Activated naive CD4-positive, alpha-beta T cell treated with anti-CD3 and anti-CD28 coated beads, Interleukin-2, amount 50 U/mL, for 72 hours (primary cell): ENCODE measurements around the gene AVPR2. TPM values are rescaled to one million over a fixed set of nuclear protein-coding genes. Genes with fewer than 3 reads are reported as not detected.

Source experiments
- ATAC-seq, 2 donors: fragments of 150-1000 bp; cut with Tn5 transposase; 2 replicates each; pipeline ENCODE4 v1.10.0; 2021; ENCODE audit warnings: mild to moderate bottlenecking in 2 of 2, moderate library complexity in 2 of 2
- DNase-seq, 2 donors: peaks; one replicate each; pipeline ENCODE4 v3.0.0; 2021 to 2022; ENCODE audit warnings: low spot score in 2 of 2
- H3K27ac Mint-ChIP-seq, 2 donors: one replicate each; pipeline ENCODE4 v1.8.0; 2022; ENCODE audit warnings: mild to moderate bottlenecking in 2 of 2, mixed read lengths in 2 of 2
- H3K36me3 Mint-ChIP-seq, 2 donors: one replicate each; pipeline ENCODE4 v1.8.0; 2022; ENCODE audit warnings: mixed read lengths in 2 of 2
- H3K9me3 Mint-ChIP-seq, 2 donors: one replicate each; pipeline ENCODE4 v1.8.0; 2022; ENCODE audit warnings: mixed read lengths in 2 of 2
- total RNA-seq, 2 donors: library from RNA; stranded (reverse); gene quantifications; one replicate each; pipeline ENCODE4 v1.2.3, GENCODE V29; 2022

AVPR2 gene
- total RNA-seq, 2 donors from 2014 or later = not detected

DNA sequence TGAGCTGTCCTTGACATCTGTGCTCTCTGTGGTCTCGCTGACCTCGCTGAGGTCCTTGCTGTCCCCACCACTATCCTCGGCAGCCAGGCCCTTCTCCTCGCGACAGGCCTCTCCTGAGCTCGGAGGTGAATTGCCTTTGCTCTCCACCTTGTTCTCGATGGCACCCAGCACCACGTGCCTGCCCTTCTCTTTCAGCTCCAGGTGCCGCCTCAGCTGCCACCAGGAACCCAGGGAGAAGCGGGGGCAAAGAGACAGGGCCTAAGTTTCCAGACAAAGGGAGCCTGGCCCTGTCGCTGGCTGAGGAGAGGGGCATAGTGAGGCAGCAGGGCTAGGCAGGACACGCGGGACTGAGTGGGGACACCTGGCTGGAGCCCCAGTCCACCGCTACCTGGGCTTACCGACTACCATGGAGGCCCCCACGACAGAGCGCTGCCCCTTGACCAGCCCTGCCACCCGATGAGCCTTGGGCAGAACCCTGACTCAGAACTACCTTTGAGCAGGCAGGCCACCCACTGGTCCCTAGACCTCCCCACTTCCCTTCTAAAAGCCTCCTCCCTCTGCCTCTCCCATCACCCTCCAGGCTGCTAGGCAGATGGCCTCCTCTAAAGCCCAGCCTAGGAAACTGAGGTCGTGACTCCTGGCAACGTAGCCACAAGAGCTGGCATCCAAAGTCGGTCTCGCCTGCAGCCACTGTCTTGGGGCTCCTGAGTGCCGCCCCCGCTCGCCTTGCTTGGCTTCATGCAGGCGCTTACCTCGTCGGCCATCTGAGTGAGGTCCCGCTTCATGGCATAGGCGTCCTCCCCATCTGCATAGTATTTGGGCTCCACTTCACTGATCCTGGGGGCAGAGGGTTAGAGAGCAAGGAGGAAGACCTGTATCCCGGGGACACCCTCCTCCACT lies 25.8 kb downstream of the AVPR2 start:
- ATAC-seq = no peak
- Mint-ChIP-seq H3K36me3 (peaks cover 5 to 17% of the 10 kb centered on the region in 2 donors), H3K27ac (peak overlapping the region in 1 of 2 donors; percentile 39), H3K9me3 (no peaks in the 10 kb centered on the region)
- DNase-seq = no peak

- Mint-ChIP-seq H3K9me3 (no peaks in the 10 kb centered on the region), H3K27ac (peak overlapping the region; percentile 39 to 61), H3K36me3 (peaks cover 0 to 13% of the 10 kb centered on the region in 2 donors)
- ATAC-seq = no peak
- DNase-seq = no peak
Measured at GRCh38 chrX:153931151-153931550, 26.7 kb downstream of the AVPR2 start.

- Mint-ChIP-seq H3K36me3 (peaks cover 4 to 13% of the 10 kb centered on the region in 2 donors), H3K27ac (peak overlapping the region; percentile 39 to 87), H3K9me3 (no peaks in the 10 kb centered on the region)
- no peak for DNase-seq
- no peak for ATAC-seq
Measured at GRCh38 chrX:153931748-153932147, 27.3 kb downstream of the AVPR2 start.

GRCh38 chrX:153932220-153932915 lies 27.9 kb downstream of the AVPR2 start:
- H3K36me3 Mint-ChIP-seq = peaks cover 6 to 13% of the 10 kb centered on the region in 2 donors
- DNase-seq (no peak), ATAC-seq (no peak)
- H3K27ac Mint-ChIP-seq = no peak overlapping the region
- H3K9me3 Mint-ChIP-seq = no peaks in the 10 kb centered on the region

- H3K36me3 Mint-ChIP-seq = peaks cover 6 to 13% of the 10 kb centered on the region in 2 donors
- ATAC-seq (no peak), DNase-seq (no peak)
- peak overlapping the region in 1 of 2 donors; percentile 32 for H3K27ac Mint-ChIP-seq
- H3K9me3 Mint-ChIP-seq = no peaks in the 10 kb centered on the region
Measured at GRCh38 chrX:153933748-153934147, 29.3 kb downstream of the AVPR2 start.

GRCh38 chrX:153934148-153934761 lies 29.8 kb downstream of the AVPR2 start:
- no peak for DNase-seq
- peaks cover 6 to 13% of the 10 kb centered on the region in 2 donors for H3K36me3 Mint-ChIP-seq
- no peaks in the 10 kb centered on the region for H3K9me3 Mint-ChIP-seq
- ATAC-seq = peak in 1 of 2 donors; percentile 6
- H3K27ac Mint-ChIP-seq = peak overlapping the region; percentile 32 to 84

DNA sequence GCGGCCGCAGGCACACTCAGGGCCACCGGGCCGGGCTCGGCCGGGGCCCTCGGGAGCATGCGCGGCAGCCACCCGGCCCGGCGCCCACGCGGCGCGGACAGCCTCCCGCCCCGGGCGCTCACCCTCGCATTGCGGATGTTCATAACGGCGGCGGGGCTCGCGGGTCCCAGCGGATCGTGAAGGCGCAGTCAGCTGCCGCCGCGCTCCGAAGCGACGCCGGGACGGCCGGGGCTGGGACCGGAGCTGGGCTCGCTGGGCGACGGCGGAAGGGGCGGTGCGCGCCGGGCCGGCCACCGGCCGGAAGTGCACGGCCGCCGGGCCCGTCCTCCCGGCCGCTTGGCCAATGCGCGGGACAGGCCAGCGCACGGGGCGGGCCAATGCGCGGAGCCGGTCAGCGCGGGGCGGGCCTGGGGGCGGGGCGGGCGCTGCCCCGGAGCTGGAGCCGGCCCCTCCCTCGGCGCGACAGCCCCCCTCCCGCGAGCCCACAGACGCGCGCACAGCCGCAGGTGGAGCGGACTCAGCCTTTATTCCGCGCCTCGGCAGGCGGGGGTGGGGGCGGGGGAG lies 30.4 kb downstream of the AVPR2 start, which contains the start of gene NAA10:
NAA10 (minus strand) TSS at position 276 of the 564 bp plus-strand sequence; CDS start at position 143, 133 bp downstream.
- Mint-ChIP-seq H3K9me3 (no peaks in the 10 kb centered on the region), H3K27ac (peak within 1 kb of the TSS; percentile 32 to 84), H3K36me3 (peaks cover 6 to 13% of the 10 kb centered on the region in 2 donors)
- peak; percentile 61 to 83 for DNase-seq
- ATAC-seq = peak; percentile 93 to 98

DNA sequence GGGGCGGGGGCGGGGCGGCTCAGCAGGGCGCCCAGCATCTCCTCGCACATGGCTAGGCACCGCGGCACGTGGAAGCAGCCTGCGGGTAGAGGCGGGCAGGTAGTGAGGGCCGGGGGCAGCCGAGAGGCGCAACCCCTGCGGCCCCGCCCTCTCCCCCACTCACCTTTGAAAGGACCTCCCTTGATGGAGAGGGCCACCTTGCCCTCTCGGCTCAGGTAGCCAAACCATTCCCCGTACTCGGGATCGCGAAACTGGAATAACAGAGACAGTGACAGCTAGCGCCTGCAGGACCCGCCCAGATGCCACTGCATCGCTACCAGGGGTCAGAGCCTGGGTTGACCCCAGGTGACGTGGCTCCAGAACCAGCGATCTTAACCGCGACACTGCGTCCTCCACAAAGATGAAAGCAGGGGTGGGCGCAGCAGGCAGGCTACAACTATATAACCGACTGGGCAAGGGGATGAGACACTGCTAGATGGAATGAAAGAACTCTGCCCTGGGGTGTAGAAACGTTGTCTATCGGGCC lies 30.9 kb downstream of the AVPR2 start:
- ATAC-seq (no peak), DNase-seq (no peak)
- H3K36me3 Mint-ChIP-seq = peaks cover 6 to 13% of the 10 kb centered on the region in 2 donors
- no peak overlapping the region for H3K27ac Mint-ChIP-seq
- H3K9me3 Mint-ChIP-seq = no peaks in the 10 kb centered on the region

GRCh38 chrX:153937056-153937455 lies 32.6 kb downstream of the AVPR2 start:
- Mint-ChIP-seq H3K36me3 (peaks cover 6 to 8% of the 10 kb centered on the region in 2 donors), H3K9me3 (no peaks in the 10 kb centered on the region), H3K27ac (no peak overlapping the region)
- ATAC-seq = no peak
- no peak for DNase-seq

DNA sequence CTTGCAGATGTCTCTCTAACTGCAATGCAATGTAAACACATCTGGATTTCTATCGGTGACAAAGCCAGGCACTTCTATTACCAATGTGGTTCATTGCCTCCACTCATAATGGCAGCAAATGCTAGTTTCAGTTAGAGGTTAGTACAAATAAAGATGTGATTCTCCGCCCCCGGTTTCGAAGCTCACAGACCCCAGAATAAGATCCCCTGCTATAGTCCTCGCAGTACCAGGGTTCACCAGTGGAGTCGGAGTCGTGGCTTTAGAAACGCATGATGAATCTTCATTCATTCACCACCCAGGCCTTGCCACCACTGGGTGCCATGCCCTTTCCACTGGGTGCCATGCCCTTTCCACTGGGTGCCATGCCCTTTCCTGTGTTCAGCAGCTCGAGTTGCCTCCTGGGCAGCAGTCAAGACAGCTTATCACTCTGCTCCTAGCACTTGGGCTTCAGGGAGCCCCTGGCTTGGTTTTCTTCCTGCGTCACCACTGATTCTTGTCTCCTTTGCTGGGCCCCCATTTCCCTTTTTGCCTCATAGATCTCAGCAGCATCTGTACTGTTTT lies 33.8 kb downstream of the AVPR2 start:
- no peak for ATAC-seq
- Mint-ChIP-seq H3K9me3 (no peaks in the 10 kb centered on the region), H3K36me3 (peaks cover 6 to 8% of the 10 kb centered on the region in 2 donors), H3K27ac (no peak overlapping the region)
- DNase-seq = no peak

DNA sequence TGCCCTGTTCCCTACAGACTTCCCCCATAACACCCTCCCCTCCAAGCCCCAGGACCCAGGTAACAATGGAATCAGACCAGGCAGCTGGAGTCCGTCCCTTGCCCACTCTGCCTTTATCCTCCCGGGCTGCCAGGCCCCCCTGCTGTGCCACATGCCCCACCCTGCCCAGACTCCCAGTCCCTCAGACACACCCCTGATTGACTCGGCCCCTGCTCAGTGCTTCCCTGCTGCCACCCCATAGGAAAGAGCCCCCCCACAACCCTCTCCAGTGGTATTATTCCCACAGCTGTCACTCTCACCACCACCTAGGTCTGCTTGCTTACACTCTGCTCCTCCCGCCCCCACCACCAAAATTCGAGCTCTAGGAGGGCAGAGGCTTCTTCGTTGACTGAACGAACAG lies 35.1 kb downstream of the AVPR2 start:
- peaks cover 0 to 6% of the 10 kb centered on the region in 2 donors for H3K36me3 Mint-ChIP-seq
- no peaks in the 10 kb centered on the region for H3K9me3 Mint-ChIP-seq

DNA sequence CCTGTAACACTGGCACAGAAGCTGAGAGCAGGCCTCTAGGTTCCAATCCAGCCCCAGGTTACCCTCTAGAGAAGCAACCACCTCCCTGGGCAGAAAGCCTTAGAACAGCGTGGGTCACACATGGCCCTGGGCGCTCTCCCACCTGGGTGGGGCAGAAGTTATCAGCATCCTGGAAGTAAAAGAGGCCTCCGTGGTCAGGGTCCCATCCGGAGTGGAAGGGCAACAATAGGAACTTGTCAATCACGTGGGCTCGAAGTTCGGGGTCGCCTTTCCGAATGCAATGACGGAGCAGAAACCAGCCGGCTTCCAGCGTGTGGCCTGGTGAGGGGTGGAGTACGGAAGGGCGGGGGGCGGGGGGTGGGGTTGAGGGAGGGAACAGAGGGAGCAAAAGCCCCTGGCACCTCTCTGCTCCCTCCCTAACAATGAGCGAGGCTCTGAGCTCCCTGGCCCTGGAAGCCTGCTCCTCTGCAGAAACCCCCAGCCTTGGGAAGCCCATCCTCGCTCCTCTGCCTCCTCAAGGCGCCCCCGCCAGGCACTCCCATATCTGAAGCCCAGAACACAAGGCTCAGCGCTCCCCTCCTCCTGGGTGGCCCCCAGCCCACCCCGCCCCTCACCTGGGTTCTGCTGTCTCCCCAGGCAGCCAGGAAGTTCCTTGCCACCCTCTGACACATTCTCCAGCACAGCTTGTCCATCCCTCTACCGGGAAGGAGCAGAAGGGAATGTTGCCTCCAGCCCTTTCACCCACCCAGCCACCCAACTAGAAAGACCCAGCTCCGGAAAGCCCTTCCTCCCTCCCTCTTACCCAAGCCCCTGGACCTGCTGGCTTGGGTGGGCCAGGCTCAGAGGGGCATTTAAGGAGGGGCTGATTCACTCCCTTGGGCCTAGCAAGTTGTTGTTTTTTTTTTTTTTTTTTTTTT lies 37.1 kb downstream of the AVPR2 start:
- Mint-ChIP-seq H3K9me3 (no peaks in the 10 kb centered on the region), H3K36me3 (peaks cover 0 to 3% of the 10 kb centered on the region in 2 donors), H3K27ac (no peak overlapping the region)
- ATAC-seq (no peak), DNase-seq (no peak)

More for the DNA sequence above, 35.1 kb downstream of the AVPR2 start:
- ATAC-seq = no peak
- no peak overlapping the region for H3K27ac Mint-ChIP-seq
- no peak for DNase-seq

- DNase-seq (peak in 1 of 2 donors; percentile 35), ATAC-seq (peak; percentile 41 to 49)
- no peaks in the 10 kb centered on the region for H3K9me3 Mint-ChIP-seq
- peak within 1 kb of the TSS; percentile 68 to 81 for H3K27ac Mint-ChIP-seq
- H3K36me3 Mint-ChIP-seq = no peaks in the 10 kb centered on the region
Measured at GRCh38 chrX:153944140-153944799, 39.8 kb downstream of the AVPR2 start, which contains the start of gene RENBP. TSS of gene RENBP (minus strand) at chrX:153944643. CDS start at chrX:153944610, 33 bp downstream.

GRCh38 chrX:153944800-153945150 lies 40.3 kb downstream of the AVPR2 start:
- no peak for DNase-seq
- peak overlapping the region in 1 of 2 donors; percentile 81 for H3K27ac Mint-ChIP-seq
- H3K9me3 Mint-ChIP-seq = no peaks in the 10 kb centered on the region
- peak; percentile 7 to 8 for ATAC-seq
- no peaks in the 10 kb centered on the region for H3K36me3 Mint-ChIP-seq
